Osteocyte (in vitro differentiated cells): ENCODE measurements around the gene BTD. TPM values are rescaled to one million over a fixed set of nuclear protein-coding genes. Genes with fewer than 3 reads are reported as not detected.

Experiments used
- DNase-seq: peaks from one replicate; pipeline ENCODE4 v3.0.0; 2021; ENCODE audit warnings: mixed read lengths; ENCODE audit not compliant: unreplicated experiment; ENCODE audit errors: extremely low spot score
- H3K27ac Mint-ChIP-seq: one replicate; pipeline ENCODE4 v1.8.0; 2021; ENCODE audit warnings: mild to moderate bottlenecking, mixed read lengths; ENCODE audit not compliant: unreplicated experiment
- H3K27me3 Mint-ChIP-seq: one replicate; pipeline ENCODE4 v1.8.0; 2021; ENCODE audit warnings: mixed read lengths; ENCODE audit not compliant: unreplicated experiment
- H3K36me3 Mint-ChIP-seq: one replicate; pipeline ENCODE4 v1.8.0; 2021; ENCODE audit warnings: mixed read lengths; ENCODE audit not compliant: unreplicated experiment
- H3K4me1 Mint-ChIP-seq: one replicate; pipeline ENCODE4 v1.8.0; 2021; ENCODE audit warnings: mixed read lengths; ENCODE audit not compliant: unreplicated experiment
- H3K4me3 Mint-ChIP-seq: one replicate; pipeline ENCODE4 v1.8.0; 2021; ENCODE audit warnings: mild to moderate bottlenecking, moderate library complexity, mixed read lengths; ENCODE audit not compliant: unreplicated experiment
- H3K9me3 Mint-ChIP-seq: one replicate; pipeline ENCODE4 v1.8.0; 2021; ENCODE audit warnings: mixed read lengths; ENCODE audit not compliant: unreplicated experiment
- total RNA-seq: library from RNA; stranded (reverse); gene quantifications from 2 replicates; pipeline ENCODE4 v1.2.1, GENCODE V29; 2021
- TF ChIP-seq, protein P1 (sequence below): fragments of 200-600 bp; sonication (generic); IDR thresholded peaks from 2 replicates; pipeline ENCODE4 v1.5.0; 2021; ENCODE audit warnings: antibody characterized with exemption, mild to moderate bottlenecking, moderate library complexity

Gene BTD
- total RNA-seq, 1 donor from 2014 or later = 28.9 TPM

DNA sequence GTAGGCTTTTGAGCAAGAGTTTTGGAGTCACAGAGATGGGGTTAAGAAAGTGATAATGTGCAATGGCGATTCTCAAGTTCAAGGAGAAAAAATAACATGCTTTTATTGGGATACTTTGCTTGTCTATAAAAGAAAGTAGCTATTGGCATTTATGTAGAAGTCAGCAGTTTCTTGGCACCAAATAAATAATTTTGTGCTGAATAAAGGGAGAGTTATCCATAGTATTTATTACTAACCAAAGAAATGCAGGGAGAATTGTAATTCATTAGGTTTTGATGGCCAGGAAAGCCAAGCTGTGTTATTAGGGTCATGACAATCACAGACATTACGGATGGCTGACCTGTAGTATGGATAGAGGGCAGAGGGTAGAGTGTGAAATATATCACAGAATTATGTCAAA is 33.1 kb downstream of the BTD start:
- Mint-ChIP-seq H3K27ac (peak overlapping the region; percentile 96), H3K9me3 (no peaks in the 10 kb centered on the region), H3K27me3 (no peaks in the 10 kb centered on the region), H3K4me1 (peaks cover 98% of the 10 kb centered on the region), H3K36me3 (no peaks in the 10 kb centered on the region), H3K4me3 (peak overlapping the region; percentile 9)
- TF ChIP-seq, protein P1, sequence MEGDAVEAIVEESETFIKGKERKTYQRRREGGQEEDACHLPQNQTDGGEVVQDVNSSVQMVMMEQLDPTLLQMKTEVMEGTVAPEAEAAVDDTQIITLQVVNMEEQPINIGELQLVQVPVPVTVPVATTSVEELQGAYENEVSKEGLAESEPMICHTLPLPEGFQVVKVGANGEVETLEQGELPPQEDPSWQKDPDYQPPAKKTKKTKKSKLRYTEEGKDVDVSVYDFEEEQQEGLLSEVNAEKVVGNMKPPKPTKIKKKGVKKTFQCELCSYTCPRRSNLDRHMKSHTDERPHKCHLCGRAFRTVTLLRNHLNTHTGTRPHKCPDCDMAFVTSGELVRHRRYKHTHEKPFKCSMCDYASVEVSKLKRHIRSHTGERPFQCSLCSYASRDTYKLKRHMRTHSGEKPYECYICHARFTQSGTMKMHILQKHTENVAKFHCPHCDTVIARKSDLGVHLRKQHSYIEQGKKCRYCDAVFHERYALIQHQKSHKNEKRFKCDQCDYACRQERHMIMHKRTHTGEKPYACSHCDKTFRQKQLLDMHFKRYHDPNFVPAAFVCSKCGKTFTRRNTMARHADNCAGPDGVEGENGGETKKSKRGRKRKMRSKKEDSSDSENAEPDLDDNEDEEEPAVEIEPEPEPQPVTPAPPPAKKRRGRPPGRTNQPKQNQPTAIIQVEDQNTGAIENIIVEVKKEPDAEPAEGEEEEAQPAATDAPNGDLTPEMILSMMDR = no peak
- no peak for DNase-seq

DNA sequence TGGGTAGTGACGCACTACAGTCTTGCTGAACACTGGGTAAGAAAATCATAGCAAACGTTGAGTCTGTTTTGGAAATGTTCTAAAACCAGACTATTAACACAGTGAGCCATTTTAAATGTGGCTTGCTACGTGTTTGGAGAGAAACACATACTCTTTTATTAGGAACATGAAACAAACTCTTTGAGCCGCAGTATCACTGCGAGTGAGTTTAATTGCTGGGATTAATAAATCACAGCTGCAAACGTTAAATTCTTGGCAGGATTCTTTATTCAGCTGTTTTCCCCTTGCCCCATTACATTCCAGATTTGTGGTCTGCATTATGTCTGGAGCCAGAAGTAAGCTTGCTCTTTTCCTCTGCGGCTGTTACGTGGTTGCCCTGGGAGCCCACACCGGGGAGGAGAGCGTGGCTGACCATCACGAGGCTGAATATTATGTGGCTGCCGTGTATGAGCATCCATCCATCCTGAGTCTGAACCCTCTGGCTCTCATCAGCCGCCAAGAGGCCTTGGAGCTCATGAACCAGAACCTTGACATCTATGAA is 33.6 kb downstream of the BTD start:
- Mint-ChIP-seq H3K4me3 (no peak overlapping the region), H3K27ac (peak overlapping the region; percentile 96), H3K4me1 (peaks cover 96% of the 10 kb centered on the region), H3K36me3 (no peaks in the 10 kb centered on the region), H3K9me3 (no peaks in the 10 kb centered on the region), H3K27me3 (no peaks in the 10 kb centered on the region)
- TF ChIP-seq, protein P1 = no peak
- DNase-seq = no peak

DNA sequence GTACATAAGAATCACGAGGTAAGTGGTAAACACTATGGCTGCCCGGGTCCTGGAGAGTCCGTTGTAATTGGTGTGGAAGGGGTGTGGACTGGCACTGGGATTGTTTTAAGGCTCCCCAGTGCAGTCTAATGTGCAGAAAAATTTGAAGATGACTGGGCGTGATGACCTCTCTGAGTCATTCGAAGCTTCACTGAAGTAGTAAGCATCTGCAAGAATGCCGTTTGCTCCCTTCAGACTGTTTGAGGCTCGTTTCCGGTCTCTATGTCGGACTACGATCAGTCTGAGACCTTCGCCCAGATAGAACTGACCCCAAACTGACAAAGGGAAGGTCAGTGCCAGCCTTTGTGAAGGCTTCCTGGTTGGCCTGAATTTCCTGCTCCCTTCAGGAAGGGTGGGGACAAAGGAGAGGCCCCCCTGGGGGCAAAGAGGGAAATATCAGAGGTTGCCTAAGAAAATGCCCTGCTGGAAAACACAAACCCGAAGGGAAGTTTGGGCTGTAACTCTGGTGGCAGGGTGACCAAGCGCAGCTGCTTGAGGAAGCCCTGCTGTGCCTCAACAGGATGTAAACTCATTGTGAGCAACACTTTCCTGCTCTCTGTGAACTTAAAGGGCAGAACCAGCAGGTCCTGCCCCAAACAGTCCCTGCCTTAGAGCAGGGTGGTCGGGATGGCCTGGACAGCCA is 34.6 kb downstream of the BTD start:
- Mint-ChIP-seq H3K27me3 (no peaks in the 10 kb centered on the region), H3K4me3 (peak overlapping the region; percentile 46), H3K36me3 (no peaks in the 10 kb centered on the region), H3K9me3 (no peaks in the 10 kb centered on the region), H3K4me1 (peaks cover 95% of the 10 kb centered on the region), H3K27ac (peak overlapping the region; percentile 96)
- no peak for DNase-seq
- TF ChIP-seq, protein P1 = no peak

DNA sequence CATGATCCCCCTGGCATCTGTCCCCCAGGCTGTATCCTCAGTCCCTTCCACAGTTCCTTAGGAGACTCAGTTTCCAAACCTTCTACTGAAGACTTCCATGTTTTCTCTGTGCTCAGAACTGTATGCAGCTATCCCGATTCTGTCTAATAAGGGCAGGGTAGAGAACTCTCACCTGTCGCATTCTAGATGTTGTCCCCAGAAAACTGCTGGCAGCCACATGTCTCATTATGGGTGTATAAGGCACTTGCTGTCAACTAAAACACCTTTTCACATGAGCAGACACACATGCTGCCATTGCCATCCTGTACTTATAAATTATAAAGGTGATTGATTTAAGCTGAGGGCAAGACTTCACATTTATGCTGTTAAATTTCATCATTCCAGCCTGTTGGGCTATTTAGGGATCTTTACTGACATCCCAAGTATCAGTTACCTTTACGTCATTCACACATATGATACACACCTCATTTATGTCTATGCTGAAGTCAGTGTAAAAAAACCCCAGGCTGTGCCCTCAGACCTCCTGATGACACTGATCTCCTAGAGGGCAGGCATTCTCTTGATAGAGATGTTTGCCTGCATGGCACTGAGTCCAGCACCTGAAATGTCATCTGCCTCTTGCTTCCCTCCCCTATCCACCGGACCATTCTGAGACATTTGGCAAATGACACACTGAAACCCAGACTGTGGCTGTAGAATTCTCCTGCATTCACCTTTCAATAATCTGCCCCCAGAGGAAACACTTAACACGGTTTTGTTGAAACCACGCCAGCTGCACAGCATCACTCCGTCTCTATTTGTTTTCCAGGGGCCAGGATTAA is 35.8 kb downstream of the BTD start:
- TF ChIP-seq, protein P1 = no peak
- no peaks in the 10 kb centered on the region for H3K9me3 Mint-ChIP-seq
- no peak for DNase-seq
- H3K36me3 Mint-ChIP-seq = peaks cover 6% of the 10 kb centered on the region
- H3K4me3 Mint-ChIP-seq = no peak overlapping the region
- no peaks in the 10 kb centered on the region for H3K27me3 Mint-ChIP-seq
- peak overlapping the region; percentile 96 for H3K27ac Mint-ChIP-seq
- peaks cover 91% of the 10 kb centered on the region for H3K4me1 Mint-ChIP-seq
